Retina (tissue), 1 donor: ENCODE measurements around the gene MACROD2.

Experiments
- DNase-seq: peaks from one replicate; pipeline ENCODE4 v3.0.0-alpha.2; 2016

Gene MACROD2

DNA sequence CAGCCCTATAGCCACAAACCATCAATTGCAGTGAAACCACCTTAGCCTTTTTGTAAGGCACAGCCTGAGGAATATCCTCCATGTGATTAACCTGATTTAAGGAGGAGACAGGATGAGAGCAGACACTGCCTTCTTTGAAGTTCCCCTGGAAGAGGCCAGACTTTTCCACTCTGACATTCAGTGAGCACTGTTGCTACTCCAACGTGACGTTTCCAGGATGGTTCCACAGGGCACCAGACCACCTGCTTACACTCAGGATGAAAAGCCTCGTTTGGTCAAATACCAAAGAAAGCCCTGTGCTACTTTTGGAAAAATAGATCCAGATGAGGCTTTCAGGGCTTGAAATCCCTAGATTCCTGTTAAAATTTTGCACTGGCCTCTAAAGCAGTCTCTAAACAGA, 1444.2 kb downstream of the MACROD2 start:
- no peak for DNase-seq

DNA sequence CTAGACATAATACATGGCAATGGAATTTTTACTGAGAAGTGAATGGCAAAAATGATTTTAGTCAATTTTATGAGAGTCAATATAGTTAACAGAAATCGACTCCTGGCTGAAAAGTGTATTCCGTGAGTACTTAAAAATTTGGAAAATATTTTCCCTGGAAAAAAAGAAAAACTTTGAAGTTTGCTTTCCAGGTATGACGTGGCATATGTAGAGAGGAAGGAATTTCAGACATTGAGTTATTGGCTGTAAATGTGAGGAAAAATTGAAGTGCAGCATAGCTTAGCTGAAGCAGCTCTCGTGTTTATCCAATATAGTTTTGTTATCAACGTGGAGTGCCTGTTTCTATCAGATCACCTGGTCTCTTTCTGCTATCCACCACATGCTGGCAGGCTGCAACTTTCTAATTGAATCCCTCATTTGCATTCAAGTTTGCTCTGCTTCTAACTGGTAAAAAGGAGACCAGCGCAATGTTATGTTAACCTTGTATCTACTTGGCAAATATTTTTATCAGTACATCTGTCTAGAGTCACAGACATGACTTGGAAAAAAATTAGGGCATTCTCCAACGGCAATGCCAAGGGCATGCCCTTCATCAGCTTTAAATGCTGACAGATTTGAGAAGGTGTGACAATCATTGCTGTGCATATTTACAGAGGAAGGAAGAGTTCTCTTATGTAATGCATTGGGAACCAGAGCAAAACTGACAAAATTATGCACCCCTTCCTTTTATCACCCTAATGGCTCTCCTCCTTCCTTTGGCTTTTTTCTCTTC, 1444.9 kb downstream of the MACROD2 start:
- DNase-seq: no peak

- no peak for DNase-seq
These were observed 1449.9 kb downstream of the MACROD2 start for GRCh38 chr20:15445056-15445840.

GRCh38 chr20:15446373-15446772, 1451.1 kb downstream of the MACROD2 start:
- DNase-seq: no peak

- DNase-seq: no peak
These were observed 1452.2 kb downstream of the MACROD2 start for GRCh38 chr20:15447549-15447948.

DNA sequence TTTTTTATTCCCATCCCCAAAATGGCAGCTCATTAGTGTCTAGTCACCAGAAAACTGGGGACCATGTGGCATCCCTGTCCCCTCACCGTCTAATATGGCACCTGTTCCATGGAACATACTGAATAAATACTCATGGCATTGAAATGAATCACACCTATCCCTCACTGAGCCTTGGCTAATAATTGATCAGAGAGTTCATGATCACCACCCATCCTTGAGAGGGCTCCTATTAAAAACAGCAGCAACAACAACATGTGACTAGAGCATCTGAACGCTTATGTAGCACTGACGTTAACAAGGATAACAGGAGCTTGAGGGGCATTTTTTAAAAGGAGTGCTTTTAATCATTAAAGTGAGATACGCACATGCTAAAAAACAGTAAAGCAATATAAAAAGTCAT, 1453.7 kb downstream of the MACROD2 start:
- no peak for DNase-seq

DNA sequence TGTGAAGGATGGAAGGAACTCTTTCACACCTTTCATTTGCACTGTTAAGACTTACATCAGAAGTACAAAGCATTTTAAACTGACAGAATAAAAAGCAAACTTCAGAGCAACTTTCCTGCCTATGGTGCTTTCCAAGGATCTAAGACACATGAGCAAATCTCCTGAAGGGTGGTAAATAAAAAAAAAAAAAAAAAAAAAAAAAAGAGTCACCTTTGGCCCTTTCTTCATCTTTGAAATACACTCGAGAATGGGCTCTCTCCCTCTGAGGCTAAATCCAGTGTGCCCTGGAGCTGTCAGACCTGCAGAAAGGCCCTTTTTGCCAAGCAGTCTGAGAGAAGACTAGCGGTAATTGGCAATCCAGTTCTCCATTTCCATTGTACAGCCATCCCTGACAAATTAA, 1455.9 kb downstream of the MACROD2 start:
- DNase-seq: peak; percentile 6

DNA sequence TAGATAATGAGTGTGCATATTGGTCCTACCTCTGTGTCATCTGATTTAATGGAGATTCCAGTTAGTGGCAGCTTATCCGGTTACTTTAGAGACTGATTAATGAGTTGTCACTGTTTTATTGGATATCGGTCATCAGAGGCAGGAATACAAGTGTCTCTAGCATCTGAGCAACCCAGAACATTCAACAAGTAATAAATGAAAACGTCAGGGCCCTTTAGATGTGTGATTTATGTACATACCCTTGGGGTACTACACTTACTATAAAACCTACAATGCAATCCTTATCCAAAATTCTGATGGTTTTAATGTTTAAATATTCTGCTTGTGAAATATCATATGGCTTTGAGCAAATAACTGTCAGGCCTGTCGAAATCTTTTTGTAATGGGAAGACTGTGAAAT, 1460.0 kb downstream of the MACROD2 start:
- DNase-seq: no peak

GRCh38 chr20:15461938-15462337, 1466.6 kb downstream of the MACROD2 start:
- DNase-seq: no peak

- DNase-seq: no peak
These were observed 1480.2 kb downstream of the MACROD2 start for GRCh38 chr20:15475483-15475882.

DNA sequence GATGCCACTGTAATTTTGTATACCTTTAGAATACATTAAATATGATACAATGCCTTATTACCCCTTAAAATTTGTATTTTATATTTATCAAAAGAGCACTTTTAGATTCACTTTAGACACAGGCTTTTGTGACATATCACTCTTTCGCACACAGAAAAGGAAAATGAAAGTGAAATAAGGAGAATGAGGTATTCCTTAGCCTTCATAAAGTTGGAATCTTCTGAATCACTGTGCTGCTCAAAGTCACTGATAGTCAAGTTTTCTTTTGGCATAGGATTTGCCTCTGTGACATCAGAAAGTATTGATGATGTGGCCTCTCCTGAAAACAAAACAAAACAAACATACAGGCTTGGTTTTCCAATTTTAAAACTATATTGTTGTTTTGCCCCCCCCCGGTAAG, 1480.9 kb downstream of the MACROD2 start:
- no peak for DNase-seq

DNA sequence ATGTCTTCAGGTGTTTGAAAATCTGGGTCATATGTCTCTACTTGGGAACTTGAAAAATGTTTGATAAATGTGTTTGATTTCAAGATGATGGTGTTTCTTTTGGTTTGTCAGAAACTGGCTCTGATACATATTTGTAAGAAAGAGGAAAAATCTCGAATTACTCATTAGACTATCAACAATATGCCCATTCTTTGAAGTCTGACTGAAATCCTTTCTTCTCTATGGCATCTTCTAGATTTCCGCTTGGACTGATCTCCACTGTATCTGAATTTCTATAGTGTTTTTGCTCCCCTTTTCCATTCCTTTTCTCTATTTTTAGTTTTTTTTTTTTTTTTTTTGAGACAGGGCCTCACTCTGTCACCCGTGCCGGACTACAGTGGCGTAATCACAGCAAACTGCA, 1481.5 kb downstream of the MACROD2 start:
- no peak for DNase-seq

- DNase-seq: no peak
These were observed 1487.2 kb downstream of the MACROD2 start for GRCh38 chr20:15482525-15482924.

DNA sequence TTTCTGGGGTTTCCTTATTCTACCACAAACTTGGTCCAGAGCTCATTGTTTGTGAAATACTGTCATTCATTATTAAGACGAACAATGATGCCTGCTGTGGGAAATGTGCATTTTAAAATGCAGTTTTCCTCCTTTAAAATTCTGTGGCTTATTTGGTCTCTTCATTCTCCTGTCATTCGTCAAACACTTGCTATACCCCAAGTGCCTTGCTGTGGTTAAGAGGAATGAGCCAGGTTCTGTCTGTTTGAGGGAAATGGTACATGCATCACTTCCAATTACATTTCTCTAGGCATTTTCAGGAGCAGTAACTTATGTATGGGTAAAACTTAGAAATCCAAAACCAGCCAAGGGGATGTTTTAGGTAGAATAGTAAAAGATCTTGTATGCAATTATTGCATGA, 1490.2 kb downstream of the MACROD2 start:
- DNase-seq: no peak

- no peak for DNase-seq
These were observed 1491.7 kb downstream of the MACROD2 start for GRCh38 chr20:15487030-15487429.

GRCh38 chr20:15487682-15488081, 1492.4 kb downstream of the MACROD2 start:
- no peak for DNase-seq

DNA sequence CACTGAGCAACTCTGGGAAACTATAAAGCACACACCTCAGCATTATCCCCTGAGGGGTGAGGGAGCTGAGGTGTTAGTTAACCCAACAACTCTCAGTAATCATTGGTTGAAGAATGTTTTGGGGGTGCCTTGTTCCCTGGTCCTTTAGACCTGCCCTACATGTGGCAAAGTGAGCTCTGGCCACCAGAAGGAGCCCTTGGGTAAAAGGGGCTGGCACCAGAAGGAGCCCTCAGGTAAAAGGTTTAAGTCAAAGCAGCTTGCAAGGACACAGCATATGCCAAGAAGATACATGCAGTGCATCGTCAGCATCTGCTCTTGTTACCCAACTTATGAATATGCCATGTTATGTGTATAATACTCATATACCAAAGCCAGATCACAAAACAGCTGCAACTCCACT, 1496.3 kb downstream of the MACROD2 start:
- DNase-seq: no peak

DNA sequence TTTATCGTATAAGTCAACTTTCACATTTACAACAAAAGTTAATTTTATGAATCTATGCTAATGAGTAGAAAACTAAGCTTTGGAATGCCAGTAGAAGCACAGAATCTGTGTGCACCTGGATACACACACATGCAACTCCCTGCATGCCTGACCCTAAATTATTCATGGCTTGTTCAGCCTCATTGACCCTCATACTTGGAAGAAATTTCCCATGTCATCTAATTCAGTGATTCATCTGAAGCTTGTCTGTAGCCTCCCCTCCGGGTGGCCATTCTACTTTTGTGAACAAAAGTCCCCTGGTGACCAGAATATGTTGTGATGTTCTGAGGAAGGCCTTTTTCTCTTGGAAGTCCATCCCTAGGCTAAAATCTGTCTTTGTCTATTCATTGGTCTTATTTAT, 1499.5 kb downstream of the MACROD2 start:
- DNase-seq: peak; percentile 16

GRCh38 chr20:15496501-15497039, 1501.3 kb downstream of the MACROD2 start:
- no peak for DNase-seq

- DNase-seq: no peak
These were observed 1503.6 kb downstream of the MACROD2 start for GRCh38 chr20:15498926-15499325.

- DNase-seq: no peak
These were observed 1511.0 kb downstream of the MACROD2 start for GRCh38 chr20:15506311-15506710.

DNA sequence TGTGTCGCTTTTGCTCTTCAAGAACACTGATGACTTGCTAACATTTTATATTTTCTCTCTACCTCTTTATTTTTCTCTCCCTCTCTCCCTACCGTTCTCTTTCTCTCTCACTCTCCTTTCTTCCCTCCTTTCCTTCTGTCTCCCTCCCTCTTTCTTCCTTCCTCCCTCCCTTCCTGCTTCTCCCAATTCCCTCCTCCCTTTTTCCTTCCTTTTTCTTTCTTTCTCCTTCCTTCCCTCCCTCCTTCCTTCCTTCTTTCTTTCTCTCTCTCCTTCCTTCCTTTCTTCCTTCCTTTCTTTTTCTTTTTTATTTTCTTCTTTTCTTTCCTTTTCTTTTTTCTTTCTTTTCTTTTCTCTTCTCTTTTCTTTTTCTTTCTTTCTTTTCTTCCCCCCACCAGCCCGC, 1511.8 kb downstream of the MACROD2 start:
- no peak for DNase-seq

- no peak for DNase-seq
These were observed 1516.2 kb downstream of the MACROD2 start for GRCh38 chr20:15511551-15511950.

DNA sequence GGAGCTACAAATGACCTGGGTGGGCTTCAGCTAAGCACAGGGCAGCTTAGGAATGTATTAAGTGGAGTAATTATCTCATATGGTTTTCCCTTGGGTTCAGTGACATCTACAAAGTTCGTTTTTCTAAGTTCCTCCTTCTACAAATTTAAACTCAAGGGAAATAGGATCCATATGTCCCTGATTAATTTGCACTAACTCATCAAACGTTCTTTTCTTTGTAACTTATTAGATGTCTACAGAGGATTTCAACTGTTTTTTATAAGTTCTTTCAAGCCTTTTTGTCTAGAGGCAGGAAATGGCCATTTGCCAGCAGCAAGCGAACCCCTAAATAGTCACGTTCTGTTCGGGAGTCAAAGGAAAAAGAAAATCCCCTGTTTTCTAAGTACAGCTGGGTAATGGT, 1517.6 kb downstream of the MACROD2 start:
- no peak for DNase-seq
